Activated T-cell treated with anti-CD3 and anti-CD28 coated beads for 48 hours (primary cell): ENCODE results near the gene ANKS1A.

Source experiments
- DNase-seq: peaks from one replicate; pipeline ENCODE4 v3.0.0-alpha.2; 2020; ENCODE audit warnings: low read depth

The ANKS1A gene

GRCh38 chr6:35023091-35024000 is 134.3 kb downstream of the ANKS1A start:
- DNase-seq: no peak

- no peak for DNase-seq
These were observed 135.5 kb downstream of the ANKS1A start for GRCh38 chr6:35024551-35025054.

DNA sequence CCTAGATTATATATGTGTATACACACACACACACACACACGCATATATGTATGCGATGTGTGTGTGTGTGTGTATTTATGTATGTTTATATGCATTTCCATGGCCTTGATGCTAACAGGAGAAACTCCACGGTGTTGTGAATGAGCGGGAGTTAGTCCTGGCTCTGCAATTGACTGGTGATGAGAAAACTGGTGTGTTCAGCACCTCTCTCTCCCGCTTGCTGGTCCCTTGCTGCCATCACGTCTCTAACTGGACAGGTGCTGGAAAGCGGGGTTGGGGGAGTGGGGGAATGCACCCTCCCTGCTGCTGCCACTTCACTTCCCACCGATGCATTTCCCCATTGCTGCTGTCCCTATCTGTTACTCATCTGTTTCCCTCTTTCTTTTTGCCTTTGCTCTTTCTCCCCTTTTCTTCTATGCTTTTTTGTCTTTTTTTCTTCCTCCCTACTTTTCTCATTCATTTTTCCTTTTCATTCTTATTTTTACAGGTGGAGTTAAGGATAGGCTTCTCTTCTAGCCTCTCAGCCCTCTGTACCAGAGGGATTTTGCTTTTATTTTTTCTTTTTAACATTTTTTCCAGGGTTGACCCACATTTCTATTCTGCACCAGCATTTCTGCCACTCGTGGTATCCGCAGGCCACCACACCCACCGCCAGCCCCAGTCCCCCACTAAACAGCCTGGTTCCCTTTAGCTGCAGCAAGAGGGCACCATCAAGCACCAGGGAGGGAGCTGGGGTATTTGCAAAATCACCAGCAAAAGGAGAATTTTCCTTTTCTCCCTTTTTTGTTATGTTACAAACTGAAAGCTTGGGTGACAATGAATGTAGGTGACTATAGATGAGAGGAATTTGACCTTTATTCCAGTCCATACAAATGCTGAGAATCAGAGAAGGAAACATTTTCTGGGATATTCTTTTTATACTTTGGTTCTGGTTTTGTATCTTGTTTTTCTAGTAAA is 136.5 kb downstream of the ANKS1A start:
- no peak for DNase-seq

DNA sequence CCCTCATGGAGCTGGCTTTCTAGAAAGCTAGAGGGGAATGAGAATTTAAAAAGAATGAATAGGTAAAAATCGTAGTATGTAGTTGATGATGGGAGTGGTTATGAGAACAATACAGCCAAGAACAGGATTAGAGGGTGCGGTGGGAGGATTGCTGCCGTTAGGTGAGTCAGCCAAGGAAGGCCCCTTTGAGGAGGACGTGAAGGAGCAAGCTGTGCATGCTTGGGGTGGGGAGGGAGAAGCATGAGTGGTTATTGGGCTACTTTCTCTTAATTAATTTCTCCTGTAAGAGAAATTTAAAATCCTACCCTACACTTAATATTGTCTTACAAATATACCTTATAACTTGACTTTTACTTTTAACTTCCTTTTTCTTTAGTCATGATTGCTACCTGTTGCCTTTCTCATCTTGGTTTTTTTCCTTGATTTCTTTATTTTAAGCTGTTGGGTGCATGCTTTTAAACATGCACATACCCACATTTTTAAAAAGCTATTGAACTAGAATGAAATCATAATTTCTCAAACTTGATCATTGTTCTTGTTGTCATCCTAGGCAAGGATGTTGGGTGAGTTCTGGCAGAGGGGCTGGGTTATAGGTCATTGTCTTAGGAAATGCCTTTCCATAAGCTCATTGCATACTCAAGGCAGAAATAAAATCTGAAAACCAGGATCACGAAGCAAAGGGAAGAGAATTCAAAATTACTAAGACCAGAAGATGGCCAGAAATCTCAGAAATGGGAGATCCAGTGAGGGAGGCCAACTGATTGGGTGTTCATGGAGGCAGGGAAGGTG is 137.6 kb downstream of the ANKS1A start:
- DNase-seq: no peak

GRCh38 chr6:35027807-35028206 is 138.8 kb downstream of the ANKS1A start:
- DNase-seq: no peak

- no peak for DNase-seq
These were observed 140.0 kb downstream of the ANKS1A start for GRCh38 chr6:35028781-35029769.

DNA sequence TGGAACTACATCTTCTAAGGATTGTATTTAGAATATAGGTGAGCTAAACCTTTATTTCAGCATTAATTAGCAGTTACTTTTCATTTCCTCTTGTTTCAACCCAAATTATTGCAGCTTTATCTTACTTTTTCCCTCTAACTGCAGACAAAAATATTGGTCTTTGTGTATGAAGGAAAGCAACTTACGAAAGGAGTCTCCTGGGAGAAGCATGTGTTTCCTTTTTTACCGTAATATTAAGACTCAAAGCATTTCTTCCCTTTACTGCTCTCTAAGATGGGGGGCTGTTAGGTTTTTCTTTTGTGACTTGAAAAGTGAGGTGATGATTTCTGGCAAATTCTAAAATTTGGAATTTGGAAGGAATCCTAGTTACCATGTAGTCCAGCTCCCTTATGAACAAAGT is 141.0 kb downstream of the ANKS1A start:
- DNase-seq: no peak

GRCh38 chr6:35031611-35032529 is 142.8 kb downstream of the ANKS1A start:
- DNase-seq: no peak

- DNase-seq: no peak
These were observed 144.6 kb downstream of the ANKS1A start for GRCh38 chr6:35033683-35034082.

- DNase-seq: no peak
These were observed 145.5 kb downstream of the ANKS1A start for GRCh38 chr6:35034411-35035191.

DNA sequence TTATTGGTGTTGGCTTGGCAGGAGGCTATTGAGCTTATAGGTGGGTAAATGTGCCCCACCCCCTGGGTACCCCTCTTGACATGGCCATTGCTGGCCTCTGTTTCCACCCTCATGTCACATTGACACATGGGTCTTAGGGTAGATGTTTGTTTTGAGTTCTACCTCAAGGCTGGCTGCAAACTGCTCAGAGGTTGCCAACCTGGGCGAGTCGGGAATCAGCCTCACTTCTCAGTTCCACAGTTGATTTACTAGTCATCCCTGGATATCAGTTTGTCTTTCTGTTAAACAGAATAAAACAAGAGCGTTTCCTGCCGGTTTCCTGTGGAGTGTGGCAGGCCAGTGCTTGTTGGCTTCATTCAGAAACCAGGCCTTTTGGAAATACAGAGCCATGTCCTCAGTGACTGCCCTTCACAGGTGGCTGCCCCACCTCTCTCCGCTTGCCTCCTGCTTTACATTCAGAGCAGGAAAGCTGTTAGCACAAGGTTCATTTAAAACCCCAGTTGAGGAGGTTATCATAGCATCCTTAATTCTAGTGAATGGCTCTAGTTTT is 146.5 kb downstream of the ANKS1A start:
- DNase-seq: no peak

GRCh38 chr6:35036059-35036827 is 147.2 kb downstream of the ANKS1A start:
- DNase-seq: no peak

DNA sequence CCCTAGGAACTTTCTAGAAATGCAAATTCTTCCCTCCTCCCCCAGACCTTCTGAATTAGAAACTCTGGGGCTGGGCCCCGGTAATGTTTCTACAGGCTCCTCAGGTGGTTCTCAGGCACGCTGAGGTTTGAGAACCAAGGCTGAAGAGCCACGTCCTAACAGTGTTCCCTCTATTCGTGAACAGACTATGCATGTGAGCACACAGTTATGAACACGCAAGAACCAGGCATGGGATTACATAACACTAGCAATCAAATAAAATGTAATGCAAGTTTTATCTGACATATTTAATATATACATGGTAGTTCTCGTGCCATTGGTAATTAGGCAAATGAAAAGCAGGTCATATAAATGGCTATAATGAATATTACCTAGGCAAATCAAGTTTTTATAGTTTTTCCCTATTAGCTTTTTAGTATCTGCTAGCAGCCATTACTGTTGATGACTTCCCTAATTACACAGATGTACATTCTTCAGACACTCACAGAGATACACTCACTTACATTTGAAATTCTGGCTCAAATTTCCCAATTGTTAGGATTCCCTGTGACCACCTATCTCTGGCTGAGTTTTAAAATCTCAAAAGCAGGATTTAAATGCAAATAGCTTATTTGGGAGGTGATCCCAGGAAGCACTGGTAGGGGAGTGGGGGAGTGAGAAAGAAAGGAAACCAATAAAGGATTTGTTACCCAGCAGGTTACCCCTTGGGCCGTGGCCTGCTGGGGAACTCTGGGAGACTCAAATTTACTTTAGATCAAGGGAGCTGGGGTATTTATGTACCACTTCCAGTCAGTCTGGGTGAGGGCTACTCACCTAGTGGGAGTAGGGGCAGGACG is 148.0 kb downstream of the ANKS1A start:
- no peak for DNase-seq

DNA sequence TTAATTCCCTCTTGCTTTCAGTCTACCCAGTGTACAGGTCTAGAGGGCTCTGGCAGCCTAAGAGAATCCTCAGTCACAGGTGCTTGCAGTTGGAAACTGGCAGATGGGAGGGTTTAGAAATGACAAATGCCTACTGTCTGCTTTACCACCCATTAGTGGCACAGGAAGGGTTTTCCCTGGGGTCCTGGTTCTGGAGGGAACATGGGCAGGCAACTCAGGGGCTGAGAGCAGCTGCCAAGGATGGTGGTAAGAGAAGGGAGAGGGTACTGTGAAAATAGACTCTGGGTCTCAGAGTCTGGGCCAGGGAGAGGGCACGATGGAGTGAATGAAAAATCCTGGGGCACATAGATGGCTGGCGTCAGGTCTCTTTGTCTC is 148.6 kb downstream of the ANKS1A start:
- no peak for DNase-seq

GRCh38 chr6:35038076-35038475 is 149.0 kb downstream of the ANKS1A start:
- no peak for DNase-seq

DNA sequence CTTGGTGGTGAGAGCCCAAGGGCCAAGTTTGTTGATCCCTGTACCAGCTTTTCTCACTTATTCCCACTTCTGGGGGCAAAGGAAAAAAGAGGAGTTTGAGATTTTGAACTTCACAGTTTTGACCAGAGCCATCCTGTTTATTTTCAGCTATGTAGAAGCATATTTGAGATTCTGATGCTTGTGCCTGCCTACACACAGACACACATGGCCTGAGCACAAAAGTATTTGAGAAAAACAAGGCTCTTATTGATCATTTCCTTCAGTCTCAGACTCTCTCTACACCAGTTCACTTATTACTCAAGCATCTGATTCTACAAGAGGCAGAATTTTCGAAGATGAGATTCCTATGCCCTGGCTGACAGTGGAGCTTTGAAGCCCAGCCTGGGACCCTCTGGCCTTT is 151.3 kb downstream of the ANKS1A start:
- DNase-seq: no peak
